H1 (cell line): ENCODE data around the gene OXSR1. TPM values are rescaled to one million over a fixed set of nuclear protein-coding genes. Genes with fewer than 3 reads are reported as not detected.

Experiments
- RXRA ChIP-seq: IDR thresholded peaks from 2 replicates; pipeline ENCODE4 v1.6.1; 2011; ENCODE audit warnings: low read depth, mild to moderate bottlenecking, low read length, moderate library complexity; ENCODE audit not compliant: insufficient read depth
- SIN3A ChIP-seq, 2 experiments: IDR thresholded peaks in 1 of 2; conservative IDR thresholded peaks in 1 of 2; 2 replicates each; pipeline ENCODE4 v1.6.1; 2011 to 2012; ENCODE audit warnings: low read length in 2 of 2, improper control_type of control experiment in 1 of 2, low read depth in 1 of 2, mild to moderate bottlenecking in 1 of 2
- polyA plus RNA-seq, 7 experiments: library from polyadenylated mRNA; depleted of rRNA in 3 of 7; stranded (reverse) in 5 of 7; unstranded in 2 of 7; fragments of >200 nt in 5 of 7; fragments of 200-250 nt in 2 of 7; gene quantifications; 1 replicate in 5 of 7; 2 replicates in 1 of 7; 4 replicates in 1 of 7; pipeline versions ENCODE4 v1.2.1 to v1.2.3, GENCODE V29; 2011 to 2013; ENCODE audit warnings: missing spikeins in 2 of 7, mixed read lengths in 2 of 7
- total RNA-seq: library from RNA; stranded (reverse); fragmentation: NEBNext Ultra II Directional; extraction: Animal tissue kit (Norgen Biotek cat#: 25700); gene quantifications from 2 replicates; pipeline ENCODE4 v1.2.1, GENCODE V29; 2021
- TF ChIP-seq, protein P1 (sequence below): fragments of 300-600 bp; sonication (generic); IDR thresholded peaks from 2 replicates; pipeline ENCODE4 v1.7.1; 2012; ENCODE audit warnings: low read length, moderate library complexity, mild to moderate bottlenecking, inconsistent platforms; ENCODE audit not compliant: insufficient replicate concordance
- TF ChIP-seq, protein P2 (sequence below): IDR thresholded peaks from 2 replicates; pipeline ENCODE4 v1.6.1; 2012; ENCODE audit warnings: inconsistent platforms
- TF ChIP-seq, protein P3 (sequence below), 3 experiments: IDR thresholded peaks; 1 replicate in 2 of 3; 2 replicates in 1 of 3; pipeline versions ENCODE4 v1.5.1 to v1.6.1; 2011; ENCODE audit warnings: low read length in 3 of 3, mild to moderate bottlenecking in 3 of 3, inconsistent platforms in 2 of 3, low read depth in 1 of 3, moderate library complexity in 1 of 3; ENCODE audit not compliant: insufficient read depth in 1 of 3; ENCODE audit errors: control extremely low read depth in 1 of 3

OXSR1 gene
- total and polyA plus RNA-seq, 2 of the 8 experiments (the other 6 are each of a cell fraction or from before 2014, with no cell fraction given): 25.1 to 47.0 TPM

DNA sequence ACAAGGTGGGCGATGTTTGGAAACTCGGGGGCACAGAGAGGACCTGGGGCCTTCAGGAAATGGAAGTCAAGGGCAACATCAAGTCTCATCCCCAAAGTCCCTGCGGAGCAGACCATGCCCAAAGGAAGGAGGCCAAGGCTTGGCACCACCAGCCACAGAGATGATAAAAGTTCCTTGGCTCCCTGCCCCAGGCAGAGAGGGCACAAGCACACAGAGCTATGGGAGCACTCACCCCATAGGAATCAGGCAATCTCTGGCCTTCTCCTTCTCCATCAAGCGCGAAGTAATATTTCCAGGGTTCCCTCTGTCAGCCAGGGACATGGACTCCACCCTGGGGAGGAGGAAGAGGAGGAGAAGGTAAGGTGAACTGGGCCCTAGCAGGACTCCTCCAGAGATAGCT is 36.3 kb upstream of the OXSR1 start (continued):
- TF ChIP-seq, protein P1, sequence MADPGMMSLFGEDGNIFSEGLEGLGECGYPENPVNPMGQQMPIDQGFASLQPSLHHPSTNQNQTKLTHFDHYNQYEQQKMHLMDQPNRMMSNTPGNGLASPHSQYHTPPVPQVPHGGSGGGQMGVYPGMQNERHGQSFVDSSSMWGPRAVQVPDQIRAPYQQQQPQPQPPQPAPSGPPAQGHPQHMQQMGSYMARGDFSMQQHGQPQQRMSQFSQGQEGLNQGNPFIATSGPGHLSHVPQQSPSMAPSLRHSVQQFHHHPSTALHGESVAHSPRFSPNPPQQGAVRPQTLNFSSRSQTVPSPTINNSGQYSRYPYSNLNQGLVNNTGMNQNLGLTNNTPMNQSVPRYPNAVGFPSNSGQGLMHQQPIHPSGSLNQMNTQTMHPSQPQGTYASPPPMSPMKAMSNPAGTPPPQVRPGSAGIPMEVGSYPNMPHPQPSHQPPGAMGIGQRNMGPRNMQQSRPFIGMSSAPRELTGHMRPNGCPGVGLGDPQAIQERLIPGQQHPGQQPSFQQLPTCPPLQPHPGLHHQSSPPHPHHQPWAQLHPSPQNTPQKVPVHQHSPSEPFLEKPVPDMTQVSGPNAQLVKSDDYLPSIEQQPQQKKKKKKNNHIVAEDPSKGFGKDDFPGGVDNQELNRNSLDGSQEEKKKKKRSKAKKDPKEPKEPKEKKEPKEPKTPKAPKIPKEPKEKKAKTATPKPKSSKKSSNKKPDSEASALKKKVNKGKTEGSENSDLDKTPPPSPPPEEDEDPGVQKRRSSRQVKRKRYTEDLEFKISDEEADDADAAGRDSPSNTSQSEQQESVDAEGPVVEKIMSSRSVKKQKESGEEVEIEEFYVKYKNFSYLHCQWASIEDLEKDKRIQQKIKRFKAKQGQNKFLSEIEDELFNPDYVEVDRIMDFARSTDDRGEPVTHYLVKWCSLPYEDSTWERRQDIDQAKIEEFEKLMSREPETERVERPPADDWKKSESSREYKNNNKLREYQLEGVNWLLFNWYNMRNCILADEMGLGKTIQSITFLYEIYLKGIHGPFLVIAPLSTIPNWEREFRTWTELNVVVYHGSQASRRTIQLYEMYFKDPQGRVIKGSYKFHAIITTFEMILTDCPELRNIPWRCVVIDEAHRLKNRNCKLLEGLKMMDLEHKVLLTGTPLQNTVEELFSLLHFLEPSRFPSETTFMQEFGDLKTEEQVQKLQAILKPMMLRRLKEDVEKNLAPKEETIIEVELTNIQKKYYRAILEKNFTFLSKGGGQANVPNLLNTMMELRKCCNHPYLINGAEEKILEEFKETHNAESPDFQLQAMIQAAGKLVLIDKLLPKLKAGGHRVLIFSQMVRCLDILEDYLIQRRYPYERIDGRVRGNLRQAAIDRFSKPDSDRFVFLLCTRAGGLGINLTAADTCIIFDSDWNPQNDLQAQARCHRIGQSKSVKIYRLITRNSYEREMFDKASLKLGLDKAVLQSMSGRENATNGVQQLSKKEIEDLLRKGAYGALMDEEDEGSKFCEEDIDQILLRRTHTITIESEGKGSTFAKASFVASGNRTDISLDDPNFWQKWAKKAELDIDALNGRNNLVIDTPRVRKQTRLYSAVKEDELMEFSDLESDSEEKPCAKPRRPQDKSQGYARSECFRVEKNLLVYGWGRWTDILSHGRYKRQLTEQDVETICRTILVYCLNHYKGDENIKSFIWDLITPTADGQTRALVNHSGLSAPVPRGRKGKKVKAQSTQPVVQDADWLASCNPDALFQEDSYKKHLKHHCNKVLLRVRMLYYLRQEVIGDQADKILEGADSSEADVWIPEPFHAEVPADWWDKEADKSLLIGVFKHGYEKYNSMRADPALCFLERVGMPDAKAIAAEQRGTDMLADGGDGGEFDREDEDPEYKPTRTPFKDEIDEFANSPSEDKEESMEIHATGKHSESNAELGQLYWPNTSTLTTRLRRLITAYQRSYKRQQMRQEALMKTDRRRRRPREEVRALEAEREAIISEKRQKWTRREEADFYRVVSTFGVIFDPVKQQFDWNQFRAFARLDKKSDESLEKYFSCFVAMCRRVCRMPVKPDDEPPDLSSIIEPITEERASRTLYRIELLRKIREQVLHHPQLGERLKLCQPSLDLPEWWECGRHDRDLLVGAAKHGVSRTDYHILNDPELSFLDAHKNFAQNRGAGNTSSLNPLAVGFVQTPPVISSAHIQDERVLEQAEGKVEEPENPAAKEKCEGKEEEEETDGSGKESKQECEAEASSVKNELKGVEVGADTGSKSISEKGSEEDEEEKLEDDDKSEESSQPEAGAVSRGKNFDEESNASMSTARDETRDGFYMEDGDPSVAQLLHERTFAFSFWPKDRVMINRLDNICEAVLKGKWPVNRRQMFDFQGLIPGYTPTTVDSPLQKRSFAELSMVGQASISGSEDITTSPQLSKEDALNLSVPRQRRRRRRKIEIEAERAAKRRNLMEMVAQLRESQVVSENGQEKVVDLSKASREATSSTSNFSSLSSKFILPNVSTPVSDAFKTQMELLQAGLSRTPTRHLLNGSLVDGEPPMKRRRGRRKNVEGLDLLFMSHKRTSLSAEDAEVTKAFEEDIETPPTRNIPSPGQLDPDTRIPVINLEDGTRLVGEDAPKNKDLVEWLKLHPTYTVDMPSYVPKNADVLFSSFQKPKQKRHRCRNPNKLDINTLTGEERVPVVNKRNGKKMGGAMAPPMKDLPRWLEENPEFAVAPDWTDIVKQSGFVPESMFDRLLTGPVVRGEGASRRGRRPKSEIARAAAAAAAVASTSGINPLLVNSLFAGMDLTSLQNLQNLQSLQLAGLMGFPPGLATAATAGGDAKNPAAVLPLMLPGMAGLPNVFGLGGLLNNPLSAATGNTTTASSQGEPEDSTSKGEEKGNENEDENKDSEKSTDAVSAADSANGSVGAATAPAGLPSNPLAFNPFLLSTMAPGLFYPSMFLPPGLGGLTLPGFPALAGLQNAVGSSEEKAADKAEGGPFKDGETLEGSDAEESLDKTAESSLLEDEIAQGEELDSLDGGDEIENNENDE: no peak
- TF ChIP-seq SIN3A (conservative IDR thresholded peaks at IDR 0.05 in 1 of 2, IDR thresholded peaks at IDR 0.05 in 1 of 2; ENCODE audit: low read depth in 1 of 2, low read length in 2 of 2): no peak
- no peak for TF ChIP-seq RXRA
- TF ChIP-seq, protein P2, sequence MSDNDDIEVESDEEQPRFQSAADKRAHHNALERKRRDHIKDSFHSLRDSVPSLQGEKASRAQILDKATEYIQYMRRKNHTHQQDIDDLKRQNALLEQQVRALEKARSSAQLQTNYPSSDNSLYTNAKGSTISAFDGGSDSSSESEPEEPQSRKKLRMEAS: no peak
- TF ChIP-seq, protein P3, sequence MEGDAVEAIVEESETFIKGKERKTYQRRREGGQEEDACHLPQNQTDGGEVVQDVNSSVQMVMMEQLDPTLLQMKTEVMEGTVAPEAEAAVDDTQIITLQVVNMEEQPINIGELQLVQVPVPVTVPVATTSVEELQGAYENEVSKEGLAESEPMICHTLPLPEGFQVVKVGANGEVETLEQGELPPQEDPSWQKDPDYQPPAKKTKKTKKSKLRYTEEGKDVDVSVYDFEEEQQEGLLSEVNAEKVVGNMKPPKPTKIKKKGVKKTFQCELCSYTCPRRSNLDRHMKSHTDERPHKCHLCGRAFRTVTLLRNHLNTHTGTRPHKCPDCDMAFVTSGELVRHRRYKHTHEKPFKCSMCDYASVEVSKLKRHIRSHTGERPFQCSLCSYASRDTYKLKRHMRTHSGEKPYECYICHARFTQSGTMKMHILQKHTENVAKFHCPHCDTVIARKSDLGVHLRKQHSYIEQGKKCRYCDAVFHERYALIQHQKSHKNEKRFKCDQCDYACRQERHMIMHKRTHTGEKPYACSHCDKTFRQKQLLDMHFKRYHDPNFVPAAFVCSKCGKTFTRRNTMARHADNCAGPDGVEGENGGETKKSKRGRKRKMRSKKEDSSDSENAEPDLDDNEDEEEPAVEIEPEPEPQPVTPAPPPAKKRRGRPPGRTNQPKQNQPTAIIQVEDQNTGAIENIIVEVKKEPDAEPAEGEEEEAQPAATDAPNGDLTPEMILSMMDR (IDR thresholded peaks at IDR 0.05; ENCODE audit: control extremely low read depth in 1 of 3, insufficient read depth in 1 of 3, low read depth in 1 of 3, low read length in 3 of 3): no peak
